Sigmoid colon (tissue), 7 donors: ENCODE measurements around the gene ORMDL1. TPM values are rescaled to one million over a fixed set of nuclear protein-coding genes. Genes with fewer than 3 reads are reported as not detected.
A peak's percentile ranks its signal among the peaks of the same experiment; 100 is the strongest.

ENCODE experiments used
- DNase-seq: peaks from one replicate; pipeline ENCODE4 v3.0.0-alpha.2; 2019
- H3K27ac ChIP-seq, 4 donors: fragments of 200-600 bp; sonication (generic); one replicate each; pipeline ENCODE4 v1.5.1; 2016 to 2019; ENCODE audit warnings: mild to moderate bottlenecking in 1 of 4
- H3K27me3 ChIP-seq, 3 donors: fragments of 200-600 bp; sonication (generic); one replicate each; pipeline ENCODE4 v1.5.1; 2019; ENCODE audit warnings: mild to moderate bottlenecking in 1 of 3
- H3K36me3 ChIP-seq, 4 donors: fragments of 200-600 bp; sonication (generic); one replicate each; pipeline ENCODE4 v1.5.1; 2016 to 2019
- H3K4me1 ChIP-seq, 4 donors: fragments of 200-600 bp; sonication (generic); one replicate each; pipeline ENCODE4 v1.5.1; 2017 to 2019
- H3K4me3 ChIP-seq, 4 donors: fragments of 200-600 bp; sonication (generic); one replicate each; pipeline ENCODE4 v1.5.1; 2017 to 2019; ENCODE audit warnings: mild to moderate bottlenecking in 2 of 4, moderate library complexity in 1 of 4
- H3K9me3 ChIP-seq, 4 donors: fragments of 200-600 bp in 3 of 4; sonication (generic) in 3 of 4; one replicate each; pipeline versions ENCODE4 v1.5.1 to v1.6.1; 2013 to 2019
- CTCF ChIP-seq, 4 experiments: fragments of 450-650 bp in 3 of 4; fragments of 200-600 bp in 1 of 4; IDR thresholded peaks; one replicate each; pipeline ENCODE4 v1.5.1; 2016 to 2019; ENCODE audit warnings: antibody characterized with exemption in 4 of 4, mild to moderate bottlenecking in 3 of 4, moderate library complexity in 2 of 4
- EP300 ChIP-seq, 4 donors: sonication (generic); formaldehyde crosslinking; IDR thresholded peaks; one replicate each; pipeline ENCODE4 v1.6.1; 2017; ENCODE audit warnings: antibody characterized with exemption in 4 of 4
- POLR2A ChIP-seq, 2 donors: fragments of 450-650 bp; IDR thresholded peaks; one replicate each; pipeline ENCODE4 v1.6.1; 2016; ENCODE audit warnings: antibody characterized with exemption in 2 of 2, mild to moderate bottlenecking in 2 of 2, moderate library complexity in 2 of 2
- POLR2AphosphoS5 ChIP-seq, 4 donors: sonication (generic); formaldehyde crosslinking; IDR thresholded peaks; one replicate each; pipeline ENCODE4 v1.6.1; 2017; ENCODE audit warnings: antibody characterized with exemption in 4 of 4
- WGBS, 2 donors: extraction: QIAGEN DNeasy Blood & Tissue Kit; methylation state at CpG; one replicate each; pipeline ENCODE4 v1.1.7; 2013; 5-methylcytosine and 5-hydroxymethylcytosine counted together
- intact Hi-C: fragments of 100-400 bp; cut with DNase I; formaldehyde crosslinking; loops from one replicate; pipeline ENCODE4 v1.15.1; 2023
- polyA plus RNA-seq, 3 donors: library from polyadenylated mRNA; stranded (reverse); fragments of 200-250 nt; gene quantifications; one replicate each; pipeline ENCODE4 v1.2.3, GENCODE V29; 2013
- total RNA-seq, 4 donors: library from RNA; depleted of rRNA; stranded (reverse); fragments of >200 nt; gene quantifications; one replicate each; pipeline ENCODE4 v1.1.0, GENCODE V29; 2016
- donor health status: healthy with polysubstance abuse.
- donor health status: Bipolar disorder and iron deficiency.
- donor health status: healthy.

Gene ORMDL1
- total RNA-seq (10 to 100 TPM; 56.3 to 83.9 (median 64.0) TPM), polyA plus RNA-seq (10 to 100 TPM; 18.7 to 43.6 (median 25.2) TPM)

- Histone ChIP-seq H3K27me3 (no peaks in the 10 kb centered on the region), H3K27ac (peak within 1 kb of the TSS; percentile 88 to 98 (median 94)), H3K4me1 (peaks cover 0 to 35% (median 32%) of the 10 kb centered on the region in 4 donors), H3K4me3 (peak within 1 kb of the TSS; percentile 64 to 85 (median 75)), H3K9me3 (no peaks in the 10 kb centered on the region), H3K36me3 (peaks cover 0 to 27% (median under 1%) of the 10 kb centered on the region in 4 donors)
- DNase-seq = peak; percentile 97
- intact Hi-C loops = loop anchor here (2.0 to 10.0 kb wide), 3 partner anchors 21 to 871 kb away; partner anchors contain the start of genes ASNSD1 and OSGEPL1
- TF ChIP-seq POLR2AphosphoS5 (IDR thresholded peaks at IDR 0.05) (peak; percentile 83 to 96 (median 93)), CTCF (IDR thresholded peaks at IDR 0.05) (no peak), POLR2A (IDR thresholded peaks at IDR 0.05) (peak; percentile 74 to 75), EP300 (IDR thresholded peaks at IDR 0.05) (no peak)
- 0% methylated on average over 96 of the region's 96 CpGs for WGBS, 2 donors
These were observed at the start of gene ORMDL1, which contains the start of gene PMS1 for GRCh38 chr2:189783927-189784867. ORMDL1 (minus strand) TSS chr2:189784339; CDS start chr2:189782595, 1,744 bp downstream. PMS1 (plus strand) TSS chr2:189784450; CDS start chr2:189791810, 7,360 bp downstream.

GRCh38 chr2:189830510-189830909, 46.4 kb upstream of the ORMDL1 start:
- H3K27me3 ChIP-seq = no peaks in the 10 kb centered on the region
- no peaks in the 10 kb centered on the region for H3K9me3 ChIP-seq
- TF ChIP-seq CTCF (IDR thresholded peaks at IDR 0.05) (no peak), POLR2A (IDR thresholded peaks at IDR 0.05) (no peak), POLR2AphosphoS5 (IDR thresholded peaks at IDR 0.05) (no peak), EP300 (IDR thresholded peaks at IDR 0.05) (no peak)
- 100% methylated on average over 1 of the region's 1 CpG for WGBS, 2 donors
- H3K36me3 ChIP-seq = no peaks in the 10 kb centered on the region
- H3K27ac ChIP-seq = no peak overlapping the region
- no peak for DNase-seq
- H3K4me3 ChIP-seq = no peak overlapping the region
- intact Hi-C loops = no loop called here
- peaks cover 0 to under 1% (median 0%) of the 10 kb centered on the region in 4 donors for H3K4me1 ChIP-seq

GRCh38 chr2:189829102-189829833, 45.1 kb upstream of the ORMDL1 start:
- peaks cover 0 to 11% (median 0%) of the 10 kb centered on the region in 4 donors for H3K4me1 ChIP-seq
- H3K36me3 ChIP-seq = no peaks in the 10 kb centered on the region
- TF ChIP-seq CTCF (IDR thresholded peaks at IDR 0.05) (no peak), EP300 (IDR thresholded peaks at IDR 0.05) (no peak), POLR2AphosphoS5 (IDR thresholded peaks at IDR 0.05) (no peak), POLR2A (IDR thresholded peaks at IDR 0.05) (no peak)
- no peaks in the 10 kb centered on the region for H3K27me3 ChIP-seq
- H3K27ac ChIP-seq = no peak overlapping the region
- intact Hi-C loops = no loop called here
- no peaks in the 10 kb centered on the region for H3K9me3 ChIP-seq
- DNase-seq = no peak
- 62 to 80% methylated on average over 4 of the region's 4 CpGs for WGBS, 2 donors
- no peak overlapping the region for H3K4me3 ChIP-seq

GRCh38 chr2:189826039-189826438, 41.9 kb upstream of the ORMDL1 start:
- 98 to 99% methylated on average over 5 of the region's 5 CpGs for WGBS, 2 donors
- Histone ChIP-seq H3K27me3 (no peaks in the 10 kb centered on the region), H3K36me3 (no peaks in the 10 kb centered on the region), H3K9me3 (no peaks in the 10 kb centered on the region), H3K4me1 (peaks cover 0 to 11% (median 0%) of the 10 kb centered on the region in 4 donors), H3K27ac (no peak overlapping the region), H3K4me3 (no peak overlapping the region)
- DNase-seq = no peak
- intact Hi-C loops = no loop called here
- TF ChIP-seq EP300 (IDR thresholded peaks at IDR 0.05) (no peak), CTCF (IDR thresholded peaks at IDR 0.05) (no peak), POLR2AphosphoS5 (IDR thresholded peaks at IDR 0.05) (no peak), POLR2A (IDR thresholded peaks at IDR 0.05) (no peak)
